H9 (cell line): ENCODE measurements around the gene PSMD1. TPM values are rescaled to one million over a fixed set of nuclear protein-coding genes. Genes with fewer than 3 reads are reported as not detected.

Source experiments
- DNase-seq: peaks from one replicate; pipeline ENCODE4 v3.0.0-alpha.2; 2017
- H2AFZ ChIP-seq: one replicate; pipeline ENCODE4 v1.6.1; 2013; ENCODE audit warnings: mild to moderate bottlenecking, low read length, control low read depth, moderate library complexity
- H2AK5ac ChIP-seq: 2 replicates; pipeline ENCODE4 v1.6.1; 2013; ENCODE audit warnings: low read length, control low read depth, mixed read lengths; ENCODE audit not compliant: insufficient read length
- H2BK120ac ChIP-seq: one replicate; pipeline ENCODE4 v1.6.1; 2013; ENCODE audit warnings: low read depth, mild to moderate bottlenecking, low read length, control low read depth, inconsistent platforms; ENCODE audit not compliant: poor library complexity, severe bottlenecking
- H2BK12ac ChIP-seq: 2 replicates; pipeline ENCODE4 v1.6.1; 2013; ENCODE audit warnings: low read length, control low read depth, mixed read lengths, low read depth; ENCODE audit not compliant: insufficient read length
- H2BK15ac ChIP-seq: 2 replicates; pipeline ENCODE4 v1.6.1; 2013; ENCODE audit warnings: low read depth, low read length, control low read depth
- H2BK20ac ChIP-seq: one replicate; pipeline ENCODE4 v1.6.1; 2013; ENCODE audit warnings: low read depth, mild to moderate bottlenecking, low read length, control low read depth, inconsistent platforms; ENCODE audit not compliant: poor library complexity, severe bottlenecking
- H2BK5ac ChIP-seq: 2 replicates; pipeline ENCODE4 v1.6.1; 2013; ENCODE audit warnings: low read length, control low read depth, mixed read lengths; ENCODE audit not compliant: insufficient read length
- H3K14ac ChIP-seq: 2 replicates; pipeline ENCODE4 v1.6.1; 2013; ENCODE audit warnings: low read length, control low read depth; ENCODE audit not compliant: insufficient read depth
- H3K18ac ChIP-seq: 2 replicates; pipeline ENCODE4 v1.6.1; 2013; ENCODE audit warnings: low read depth, mild to moderate bottlenecking, mixed read lengths, low read length, control low read depth; ENCODE audit not compliant: insufficient read length
- H3K23ac ChIP-seq: 2 replicates; pipeline ENCODE4 v1.6.1; 2013; ENCODE audit warnings: low read length, control low read depth, mixed read lengths, low read depth; ENCODE audit not compliant: insufficient read length
- H3K23me2 ChIP-seq: 2 replicates; pipeline ENCODE4 v1.6.1; 2013; ENCODE audit warnings: low read depth, mild to moderate bottlenecking, mixed read lengths, low read length, control low read depth; ENCODE audit not compliant: insufficient read length, poor library complexity, severe bottlenecking
- H3K27ac ChIP-seq: 2 replicates; pipeline ENCODE4 v1.5.1; 2013; ENCODE audit warnings: low read length, control low read depth, mixed read lengths, low read depth; ENCODE audit not compliant: insufficient read length
- H3K27me3 ChIP-seq: 2 replicates; pipeline ENCODE4 v1.6.1; 2013; ENCODE audit warnings: low read length, control low read depth, inconsistent platforms; ENCODE audit not compliant: insufficient read depth
- H3K4ac ChIP-seq: 2 replicates; pipeline ENCODE4 v1.6.1; 2013; ENCODE audit warnings: low read depth, mild to moderate bottlenecking, control low read depth, inconsistent platforms, low read length, moderate library complexity
- H3K4me1 ChIP-seq: 2 replicates; pipeline ENCODE4 v1.6.1; 2013; ENCODE audit warnings: low read length, control low read depth, inconsistent platforms; ENCODE audit not compliant: insufficient read depth
- H3K4me2 ChIP-seq: 2 replicates; pipeline ENCODE4 v1.6.1; 2013; ENCODE audit warnings: low read length, control low read depth, mixed read lengths; ENCODE audit not compliant: insufficient read length, insufficient read depth
- H3K56ac ChIP-seq: 2 replicates; pipeline ENCODE4 v1.6.1; 2013; ENCODE audit warnings: low read depth, mild to moderate bottlenecking, mixed read lengths, low read length, control low read depth; ENCODE audit not compliant: insufficient read length
- H3K79me1 ChIP-seq: 2 replicates; pipeline ENCODE4 v1.6.1; 2013; ENCODE audit warnings: low read depth, mild to moderate bottlenecking, moderate library complexity, low read length, control low read depth, inconsistent platforms; ENCODE audit not compliant: insufficient read depth, poor library complexity, severe bottlenecking
- H3K79me2 ChIP-seq: 2 replicates; pipeline ENCODE4 v1.6.1; 2013; ENCODE audit warnings: low read length, control low read depth, inconsistent platforms; ENCODE audit not compliant: insufficient read depth
- H3K9ac ChIP-seq: 2 replicates; pipeline ENCODE4 v1.6.1; 2013; ENCODE audit warnings: low read length, control low read depth, mixed read lengths; ENCODE audit not compliant: insufficient read length; ENCODE audit errors: extremely low read depth
- H3K9me3 ChIP-seq: one replicate; pipeline ENCODE4 v1.6.1; 2013; ENCODE audit warnings: low read depth, low read length, inconsistent platforms; ENCODE audit not compliant: control insufficient read depth
- H3T11ph ChIP-seq: one replicate; pipeline ENCODE4 v1.6.1; 2013; ENCODE audit warnings: mild to moderate bottlenecking, low read length, control low read depth, inconsistent platforms
- H4K20me1 ChIP-seq: one replicate; pipeline ENCODE4 v1.6.1; 2013; ENCODE audit not compliant: control insufficient read depth, insufficient read length, insufficient read depth
- H4K5ac ChIP-seq: 2 replicates; pipeline ENCODE4 v1.6.1; 2013; ENCODE audit warnings: low read depth, mild to moderate bottlenecking, mixed read lengths, low read length, control low read depth; ENCODE audit not compliant: insufficient read length
- H4K8ac ChIP-seq: replicated peaks from 2 replicates; pipeline ENCODE4 v1.6.1; 2013; ENCODE audit warnings: low read length, control low read depth, mixed read lengths, low read depth; ENCODE audit not compliant: insufficient read length
- H4K91ac ChIP-seq: 2 replicates; pipeline ENCODE4 v1.6.1; 2013; ENCODE audit warnings: low read depth, mild to moderate bottlenecking, moderate library complexity, mixed read lengths, low read length, control low read depth; ENCODE audit not compliant: insufficient read length
- H3K27ac Mint-ChIP-seq, 3 experiments: 2 replicates in 2 of 3; 3 replicates in 1 of 3; pipeline ENCODE4 v1.8.0; 2020 to 2021; ENCODE audit warnings: mixed read lengths in 3 of 3, mild to moderate bottlenecking in 1 of 3, moderate library complexity in 1 of 3
- H3K27me3 Mint-ChIP-seq: 2 replicates; pipeline ENCODE4 v1.8.0; 2021; ENCODE audit warnings: low read depth, mild to moderate bottlenecking, moderate library complexity, mixed read lengths
- H3K36me3 Mint-ChIP-seq, 3 experiments: 2 replicates in 2 of 3; 3 replicates in 1 of 3; pipeline ENCODE4 v1.8.0; 2020 to 2021; ENCODE audit warnings: low read depth in 3 of 3, mixed read lengths in 3 of 3; ENCODE audit not compliant: insufficient read depth in 1 of 3
- H3K4me1 Mint-ChIP-seq, 2 experiments: 2 replicates each; pipeline ENCODE4 v1.8.0; 2020; ENCODE audit warnings: mixed read lengths in 2 of 2
- H3K4me3 Mint-ChIP-seq, 2 experiments: 2 replicates in 1 of 2; 3 replicates in 1 of 2; pipeline ENCODE4 v1.8.0; 2020 to 2021; ENCODE audit warnings: mild to moderate bottlenecking in 2 of 2, mixed read lengths in 2 of 2, moderate library complexity in 1 of 2
- H3K9me3 Mint-ChIP-seq, 2 experiments: 2 replicates in 1 of 2; 3 replicates in 1 of 2; pipeline ENCODE4 v1.8.0; 2020; ENCODE audit warnings: mild to moderate bottlenecking in 2 of 2, mixed read lengths in 2 of 2, moderate library complexity in 1 of 2
- WGBS: extraction: QIAGEN DNeasy Blood & Tissue Kit; methylation state at CpG from one replicate; pipeline ENCODE4 v1.1.7; 2013; ENCODE audit warnings: missing lambda C conversion rate, low lambda C conversion rate, mixed read lengths; ENCODE audit not compliant: insufficient read length; ENCODE audit errors: extremely low coverage; 5-methylcytosine and 5-hydroxymethylcytosine counted together
- total RNA-seq: library from RNA; stranded (reverse); gene quantifications from 2 replicates; pipeline ENCODE4 v1.2.1, GENCODE V29; 2021
- TF ChIP-seq, protein P1 (sequence below): fragments of 200-600 bp; sonication (generic); conservative IDR thresholded peaks from 3 replicates; pipeline ENCODE4 v1.8.0; 2021; ENCODE audit warnings: antibody characterized with exemption, mild to moderate bottlenecking

Gene PSMD1
- total RNA-seq, 1 experiment from 2014 or later: 166 TPM

DNA sequence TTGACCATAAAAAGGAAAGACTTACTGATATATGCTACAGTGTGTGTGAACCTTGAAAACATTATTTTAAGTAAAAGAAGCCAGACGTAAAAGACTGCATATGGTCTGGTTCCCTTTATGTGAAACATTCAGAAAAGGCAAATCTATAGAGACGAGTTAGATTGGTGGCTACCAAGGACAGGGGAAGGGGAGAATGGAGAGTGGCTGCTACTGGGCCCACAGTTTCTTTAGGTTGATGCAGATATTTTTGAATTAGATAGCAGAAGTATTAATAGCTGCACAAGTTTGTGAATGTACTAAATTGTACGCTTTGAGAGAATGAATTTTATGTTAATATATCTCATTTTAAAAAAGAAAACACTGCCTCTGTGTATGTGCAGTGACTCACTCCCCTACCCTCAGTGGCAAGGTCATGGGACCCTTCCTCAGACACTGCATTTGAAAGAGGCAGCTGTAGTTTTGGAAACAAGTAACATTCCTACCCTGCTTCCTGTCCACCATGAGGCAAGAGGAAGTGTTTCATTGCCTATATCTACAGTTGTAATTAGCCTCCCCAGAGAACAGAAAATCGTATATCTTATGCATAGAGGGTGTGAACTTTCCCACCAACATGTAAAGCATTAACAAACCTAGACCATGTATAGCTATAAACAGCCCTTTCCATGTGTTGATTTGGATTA lies 111.9 kb downstream of the PSMD1 start:
- Histone ChIP-seq H4K20me1 (no peaks in the 10 kb centered on the region), H3T11ph (no peak overlapping the region), H2BK15ac (no peak overlapping the region), H2AK5ac (no peak overlapping the region), H3K9me3 (no peaks in the 10 kb centered on the region), H3K23ac (no peak overlapping the region), H2AFZ (no peak overlapping the region), H3K27me3 (no peaks in the 10 kb centered on the region), H2BK20ac (no peak overlapping the region), H2BK12ac (no peak overlapping the region), H3K23me2 (no peaks in the 10 kb centered on the region), H4K91ac (no peak overlapping the region), H3K79me1 (no peaks in the 10 kb centered on the region), H3K27ac (no peak overlapping the region), H2BK5ac (peak overlapping the region; percentile 8), H3K4ac (no peak overlapping the region), H3K4me1 (no peaks in the 10 kb centered on the region), H4K5ac (no peak overlapping the region), H4K8ac (no peak overlapping the region), H3K9ac (no peak overlapping the region), H3K14ac (no peak overlapping the region), H3K56ac (no peak overlapping the region), H3K18ac (no peak overlapping the region), H2BK120ac (no peak overlapping the region), H3K79me2 (no peaks in the 10 kb centered on the region), H3K4me2 (no peak overlapping the region)
- Mint-ChIP-seq H3K4me3 (no peak overlapping the region), H3K9me3 (no peaks in the 10 kb centered on the region), H3K36me3 (peaks cover 26 to 65% (median 52%) of the 10 kb centered on the region in 3 experiments; a peak in 6 of 7 replicates), H3K27me3 (no peaks in the 10 kb centered on the region), H3K27ac (no peak overlapping the region; a peak in 1 of 7 replicates), H3K4me1 (peaks cover 0 to 13% of the 10 kb centered on the region in 2 experiments; a peak in 2 of 4 replicates)
- WGBS: no CpG with 5 or more reads among the region's 4 CpGs
- TF ChIP-seq, protein P1, sequence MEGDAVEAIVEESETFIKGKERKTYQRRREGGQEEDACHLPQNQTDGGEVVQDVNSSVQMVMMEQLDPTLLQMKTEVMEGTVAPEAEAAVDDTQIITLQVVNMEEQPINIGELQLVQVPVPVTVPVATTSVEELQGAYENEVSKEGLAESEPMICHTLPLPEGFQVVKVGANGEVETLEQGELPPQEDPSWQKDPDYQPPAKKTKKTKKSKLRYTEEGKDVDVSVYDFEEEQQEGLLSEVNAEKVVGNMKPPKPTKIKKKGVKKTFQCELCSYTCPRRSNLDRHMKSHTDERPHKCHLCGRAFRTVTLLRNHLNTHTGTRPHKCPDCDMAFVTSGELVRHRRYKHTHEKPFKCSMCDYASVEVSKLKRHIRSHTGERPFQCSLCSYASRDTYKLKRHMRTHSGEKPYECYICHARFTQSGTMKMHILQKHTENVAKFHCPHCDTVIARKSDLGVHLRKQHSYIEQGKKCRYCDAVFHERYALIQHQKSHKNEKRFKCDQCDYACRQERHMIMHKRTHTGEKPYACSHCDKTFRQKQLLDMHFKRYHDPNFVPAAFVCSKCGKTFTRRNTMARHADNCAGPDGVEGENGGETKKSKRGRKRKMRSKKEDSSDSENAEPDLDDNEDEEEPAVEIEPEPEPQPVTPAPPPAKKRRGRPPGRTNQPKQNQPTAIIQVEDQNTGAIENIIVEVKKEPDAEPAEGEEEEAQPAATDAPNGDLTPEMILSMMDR: no peak
- DNase-seq: no peak
